HepG2 (cell line): ENCODE results near the gene SEZ6. TPM values are rescaled to one million over a fixed set of nuclear protein-coding genes. Genes with fewer than 3 reads are reported as not detected.

Experiments
- ATAC-seq: fragments of 200-7000 bp; cut with Tn5 transposase; 3 replicates; pipeline ENCODE4 v1.9.1; 2020; ENCODE audit warnings: mild to moderate bottlenecking, moderate library complexity
- BruUV-seq: library from RNA; stranded (reverse); fragments of 400-500 nt; replicated peaks from 2 replicates; lab custom pipeline; 2021; lab: Mats Ljungman, UMichigan
- CTCF ChIA-PET: fragments of 300-600 bp; formaldehyde crosslinking; extraction: SDS; loops from one replicate; lab custom pipeline; 2021; ENCODE audit warnings: low total read pairs, inconsistent platforms, low intra/inter-chr PET ratio; lab: Yijun Ruan, JAX
- POLR2A ChIA-PET: fragments of 350-600 bp; sonication (Branson Sonifier 250); formaldehyde crosslinking; loops from one replicate; lab custom pipeline; 2020; ENCODE audit warnings: antibody characterized with exemption, inconsistent platforms; lab: Yijun Ruan, JAX
- DNase-seq: peaks from one replicate; pipeline ENCODE4 v3.0.0-alpha.2; 2015; ENCODE audit warnings: low spot score
- FAIRE-seq: peaks from 3 replicates; lab custom pipeline; 2011; peaks lifted over from hg19 to GRCh38; lab: Jason Lieb, UNC
- H2AFZ ChIP-seq: one replicate; pipeline ENCODE4 v1.6.1; 2011; ENCODE audit warnings: low read length, inconsistent platforms
- H3K27ac ChIP-seq: fragments of 300-600 bp; 3 replicates; pipeline ENCODE4 v1.8.0; 2011; ENCODE audit warnings: mixed run types, mild to moderate bottlenecking, mixed read lengths, low read length, inconsistent platforms; ENCODE audit not compliant: insufficient read depth; ENCODE audit errors: extremely low read length
- H3K27me3 ChIP-seq, 2 experiments: fragments of 200-600 bp in 1 of 2; 2 replicates in 1 of 2; 3 replicates in 1 of 2; pipeline versions ENCODE4 v1.6.0 to v1.8.0; 2011; ENCODE audit warnings: low read length in 2 of 2, mild to moderate bottlenecking in 2 of 2, moderate library complexity in 2 of 2, inconsistent platforms in 1 of 2; ENCODE audit not compliant: insufficient read depth in 2 of 2, control insufficient read depth in 1 of 2
- H3K36me3 ChIP-seq, 2 experiments: fragments of 200-600 bp in 1 of 2; replicated peaks in 1 of 2; 2 replicates in 1 of 2; 3 replicates in 1 of 2; pipeline versions ENCODE4 v1.5.1 to v1.8.0; 2011; ENCODE audit warnings: low read length in 2 of 2, inconsistent platforms in 1 of 2; ENCODE audit not compliant: insufficient read depth in 2 of 2, control insufficient read depth in 1 of 2
- H3K4me1 ChIP-seq: 2 replicates; pipeline ENCODE4 v1.5.1; 2012; ENCODE audit warnings: low read length, inconsistent platforms; ENCODE audit not compliant: insufficient read depth
- H3K4me2 ChIP-seq: 2 replicates; pipeline ENCODE4 v1.6.0; 2011; ENCODE audit warnings: low read depth, low read length, inconsistent platforms
- H3K4me3 ChIP-seq, 3 experiments: fragments of 200-600 bp in 1 of 3; sonication (generic), shearing (Covaris generic) in 1 of 3; replicated peaks in 1 of 3; 2 replicates each; pipeline ENCODE4 v1.5.1; 2011 to 2016; ENCODE audit warnings: low read length in 3 of 3, inconsistent platforms in 2 of 3, low read depth in 2 of 3, mild to moderate bottlenecking in 2 of 3, control low read depth in 1 of 3, mixed read lengths in 1 of 3; ENCODE audit not compliant: insufficient read depth in 1 of 3
- H3K79me2 ChIP-seq: one replicate; pipeline ENCODE4 v1.6.1; 2011; ENCODE audit warnings: low read length, inconsistent platforms; ENCODE audit not compliant: insufficient read depth
- H3K9ac ChIP-seq: 2 replicates; pipeline ENCODE4 v1.6.0; 2011; ENCODE audit warnings: mild to moderate bottlenecking, low read depth, low read length, inconsistent platforms; ENCODE audit not compliant: insufficient read depth
- H3K9me3 ChIP-seq: 2 replicates; pipeline ENCODE4 v1.5.1; 2012; ENCODE audit warnings: mild to moderate bottlenecking, low read length
- H4K20me1 ChIP-seq: 2 replicates; pipeline ENCODE4 v1.6.0; 2011; ENCODE audit warnings: inconsistent platforms, mild to moderate bottlenecking, low read length, moderate library complexity; ENCODE audit not compliant: insufficient read depth
- DZIP1 ChIP-seq: sonication (generic); formaldehyde crosslinking; IDR thresholded peaks from 2 replicates; pipeline ENCODE4 v1.5.0; 2020; ENCODE audit warnings: mild to moderate bottlenecking, missing genetic modification reagents
- FOXK1 ChIP-seq: sonication (generic); formaldehyde crosslinking; IDR thresholded peaks from 2 replicates; pipeline ENCODE4 v1.4.0; 2020; ENCODE audit warnings: low read depth, missing genetic modification reagents, borderline replicate concordance
- PAWR ChIP-seq: sonication (generic); formaldehyde crosslinking; IDR thresholded peaks from 2 replicates; pipeline ENCODE4 v1.4.0; 2020; ENCODE audit warnings: missing genetic modification reagents, mild to moderate bottlenecking, borderline replicate concordance
- PHF5A ChIP-seq: IDR thresholded peaks from one replicate; pipeline ENCODE4 v1.6.1; 2018; ENCODE audit warnings: low read depth, missing genetic modification reagents; ENCODE audit not compliant: unreplicated experiment
- RAD21 ChIP-seq: fragments of 450-650 bp; formaldehyde crosslinking; IDR thresholded peaks from 2 replicates; pipeline ENCODE4 v1.5.0; 2020; ENCODE audit warnings: mild to moderate bottlenecking
- SALL2 ChIP-seq: sonication (generic); formaldehyde crosslinking; IDR thresholded peaks from 2 replicates; pipeline ENCODE4 v1.8.1; 2023; ENCODE audit warnings: mild to moderate bottlenecking, missing genetic modification reagents, inconsistent platforms
- SP4 ChIP-seq: sonication (generic); formaldehyde crosslinking; IDR thresholded peaks from 2 replicates; pipeline ENCODE4 v1.8.1; 2023; ENCODE audit warnings: mild to moderate bottlenecking, missing genetic modification reagents
- ZNF17 ChIP-seq: sonication (generic); formaldehyde crosslinking; IDR thresholded peaks from 2 replicates; pipeline ENCODE4 v1.5.0; 2020; ENCODE audit warnings: mild to moderate bottlenecking, missing genetic modification reagents
- ZNF280D ChIP-seq: sonication (generic); formaldehyde crosslinking; IDR thresholded peaks from 2 replicates; pipeline ENCODE4 v1.5.1; 2020; ENCODE audit warnings: mild to moderate bottlenecking, missing genetic modification reagents
- ZNF292 ChIP-seq: sonication (generic); formaldehyde crosslinking; IDR thresholded peaks from 2 replicates; pipeline ENCODE4 v1.8.1; 2022; ENCODE audit warnings: mild to moderate bottlenecking, low read depth, missing genetic modification reagents, borderline replicate concordance
- ZNF549 ChIP-seq: sonication (generic); formaldehyde crosslinking; IDR thresholded peaks from 2 replicates; pipeline ENCODE4 v1.5.0; 2020; ENCODE audit warnings: missing genetic modification reagents
- ZNF704 ChIP-seq: sonication (generic); formaldehyde crosslinking; IDR thresholded peaks from 2 replicates; pipeline ENCODE4 v1.8.1; 2023; ENCODE audit warnings: mild to moderate bottlenecking, inconsistent platforms, moderate library complexity, missing genetic modification reagents, borderline replicate concordance
- ZSCAN31 ChIP-seq: sonication (generic); formaldehyde crosslinking; IDR thresholded peaks from 2 replicates; pipeline ENCODE4 v1.5.0; 2020; ENCODE audit warnings: low read depth, mild to moderate bottlenecking, missing genetic modification reagents
- WGBS: methylation state at CpG from one replicate; pipeline ENCODE4 v1.1.6; 2017; ENCODE audit warnings: low lambda C conversion rate; 5-methylcytosine and 5-hydroxymethylcytosine counted together
- in situ Hi-C: cut with HindIII; loops from 2 replicates; pipeline ENCODE4 v1.10.0; 2017; ENCODE audit warnings: low pct_unique_long_range_greater_than_20kb; ENCODE audit not compliant: extremely low pct_ligation_motif_present
- intact Hi-C: fragments of 100-400 bp; cut with micrococcal nuclease; formaldehyde crosslinking; loops from one replicate; pipeline ENCODE4 v1.10.0; 2022; ENCODE audit not compliant: unreplicated experiment
- polyA plus RNA-seq, 8 experiments: library from polyadenylated mRNA; depleted of rRNA in 3 of 8; stranded (reverse) in 7 of 8; unstranded in 1 of 8; fragments of >200 nt; fragmentation: Illumina TruSeq in 4 of 8; extraction: Trizol in 4 of 8; gene quantifications; 2 replicates each; pipeline versions ENCODE4 v1.2.1 to v1.2.3, GENCODE V29; 2011 to 2016; ENCODE audit warnings: low read depth in 4 of 8, missing spikeins in 1 of 8, mixed read lengths in 1 of 8; ENCODE audit not compliant: insufficient read depth in 1 of 8
- total RNA-seq, 5 experiments: library from RNA; depleted of rRNA; stranded (reverse); fragments of >200 nt; fragmentation: Illumina TruSeq; extraction: Trizol; gene quantifications; 2 replicates each; pipeline ENCODE4 v1.2.3, GENCODE V29; 2016; ENCODE audit warnings: low read depth in 1 of 5

SEZ6 gene
- total and polyA plus RNA-seq, 2 of the 13 experiments (the other 11 are each of a cell fraction or from before 2014, with no cell fraction given): not detected

- H3K27ac ChIP-seq: peak overlapping the region; percentile 94
- ATAC-seq (peak; percentile 47), FAIRE-seq (no peak), DNase-seq (no peak)
- H3K9ac ChIP-seq: peak overlapping the region; percentile 87
- TF ChIP-seq ZNF549 (CRISPR knock-in tag) (no peak), ZSCAN31 (CRISPR knock-in tag) (no peak), DZIP1 (CRISPR knock-in tag) (no peak), ZNF704 (CRISPR knock-in tag) (0 out of 2 replicates have a peak, but pooled peaks have one; percentile 13), SP4 (0 out of 2 replicates have a peak, but pooled peaks have one; percentile 38), ZNF292 (no peak), ZNF280D (CRISPR knock-in tag) (no peak), RAD21 (CRISPR knock-in tag) (no peak), PAWR (CRISPR knock-in tag) (no peak), ZNF17 (CRISPR knock-in tag) (no peak), FOXK1 (CRISPR knock-in tag) (no peak), PHF5A (CRISPR knock-in tag) (no peak), SALL2 (CRISPR knock-in tag) (no peak)
- peak overlapping the region; percentile 23 to 78 (median 63) for H3K4me3 ChIP-seq
- peaks cover 3 to 7% of the 10 kb centered on the region in 2 experiments; a peak in 2 of 5 replicates for H3K36me3 ChIP-seq
- H3K9me3 ChIP-seq: no peaks in the 10 kb centered on the region
- H3K4me2 ChIP-seq: peak overlapping the region; percentile 93
- ChIA-PET POLR2A (interaction anchor here (0.8 to 2.5 kb wide), 12 partner anchors 8 to 136 kb away, joined by 3 to 12 read pairs (median 3); partner anchors contain the start of gene PHF12), CTCF (no interaction called here)
- H3K27me3 ChIP-seq: peaks cover 0 to 7% of the 10 kb centered on the region in 2 experiments; a peak in 1 of 5 replicates
- in situ Hi-C loops: no loop called here
- no TSS peak for BruUV-seq
- 48% methylated on average over 11 of the region's 11 CpGs for WGBS
- intact Hi-C loops: loop anchor here (2.0 to 5.0 kb wide), 2 partner anchors 35 to 77 kb away; no protein-coding TSS in a partner anchor
- no peaks in the 10 kb centered on the region for H4K20me1 ChIP-seq
- no peak overlapping the region for H2AFZ ChIP-seq
- peaks cover 33% of the 10 kb centered on the region for H3K79me2 ChIP-seq
- H3K4me1 ChIP-seq: peaks cover 80% of the 10 kb centered on the region
These were observed 36.3 kb upstream of the SEZ6 start for GRCh38 chr17:29042026-29042678.
